Endothelial cell of umbilical vein (primary cell): Measurements from ENCODE around the gene ANKFN1. TPM values are rescaled to one million over a fixed set of nuclear protein-coding genes. Genes with fewer than 3 reads are reported as not detected.

ENCODE experiments used
- BruUV-seq: library from RNA; stranded (reverse); fragments of 400-500 nt; replicated peaks from 2 replicates; lab custom pipeline; 2021; lab: Mats Ljungman, UMichigan
- CTCF ChIA-PET: fragments of 300-600, 350-600 bp; sonication (Branson Sonifier 250); formaldehyde crosslinking; loops from one replicate; lab custom pipeline; 2021; ENCODE audit warnings: antibody characterized with exemption, inconsistent platforms; lab: Charles Lee
- POLR2A ChIA-PET: fragments of 300-600, 350-600 bp; sonication (Branson Sonifier 250); formaldehyde crosslinking; loops from one replicate; lab custom pipeline; 2021; ENCODE audit warnings: antibody characterized with exemption, inconsistent platforms; lab: Charles Lee
- DNase-seq: peaks from one replicate; pipeline ENCODE4 v3.0.0-alpha.2; 2011; ENCODE audit warnings: low read depth, low spot score
- FAIRE-seq: peaks from 2 replicates; lab custom pipeline; 2011; peaks lifted over from hg19 to GRCh38; lab: Jason Lieb, UNC
- H2AFZ ChIP-seq: 2 replicates; pipeline ENCODE4 v1.6.0; 2012; ENCODE audit warnings: low read depth, low read length, control low read depth, inconsistent platforms
- H3K27ac ChIP-seq: 2 replicates; pipeline ENCODE4 v1.5.1; 2011; ENCODE audit warnings: low read depth, mild to moderate bottlenecking, control low read depth, low read length, moderate library complexity; ENCODE audit not compliant: insufficient read depth
- H3K27me3 ChIP-seq, 2 experiments: 2 replicates each; pipeline versions ENCODE4 v1.6.0 to v1.6.1; 2011; ENCODE audit warnings: low read length in 2 of 2, mixed read lengths in 1 of 2; ENCODE audit not compliant: control insufficient read depth in 2 of 2, insufficient read depth in 2 of 2
- H3K36me3 ChIP-seq, 2 experiments: 2 replicates in 1 of 2; 3 replicates in 1 of 2; pipeline ENCODE4 v1.5.1; 2011; ENCODE audit warnings: low read length in 2 of 2, mild to moderate bottlenecking in 1 of 2, moderate library complexity in 1 of 2; ENCODE audit not compliant: control insufficient read depth in 2 of 2, insufficient read depth in 2 of 2; ENCODE audit errors: extremely low read depth in 1 of 2
- H3K4me1 ChIP-seq: 3 replicates; pipeline ENCODE4 v1.5.1; 2011; ENCODE audit warnings: mild to moderate bottlenecking, low read length; ENCODE audit not compliant: control insufficient read depth, insufficient read depth; ENCODE audit errors: extremely low read depth
- H3K4me2 ChIP-seq: 2 replicates; pipeline ENCODE4 v1.6.1; 2011; ENCODE audit warnings: low read length, control low read depth, mixed read lengths; ENCODE audit not compliant: insufficient read depth
- H3K4me3 ChIP-seq, 3 experiments: fragments of 200-600 bp in 1 of 3; sonication (generic), shearing (Covaris generic) in 1 of 3; replicated peaks in 1 of 3; 2 replicates each; pipeline ENCODE4 v1.5.1; 2011 to 2016; ENCODE audit warnings: control low read depth in 3 of 3, low read length in 3 of 3, mild to moderate bottlenecking in 2 of 3, inconsistent platforms in 1 of 3, low read depth in 1 of 3, moderate library complexity in 1 of 3; ENCODE audit not compliant: insufficient read depth in 1 of 3
- H3K79me2 ChIP-seq: 2 replicates; pipeline ENCODE4 v1.6.0; 2012; ENCODE audit warnings: low read length, inconsistent platforms; ENCODE audit not compliant: control insufficient read depth, insufficient read depth
- H3K9ac ChIP-seq: replicated peaks from 2 replicates; pipeline ENCODE3; 2011; ENCODE audit warnings: low read length, control low read depth; ENCODE audit not compliant: insufficient read depth; ENCODE audit errors: extremely low read depth
- H3K9me1 ChIP-seq: replicated peaks from 3 replicates; pipeline ENCODE4 v1.6.0; 2011; ENCODE audit warnings: mild to moderate bottlenecking, low read length; ENCODE audit not compliant: control insufficient read depth, insufficient read depth; ENCODE audit errors: extremely low read depth
- H3K9me3 ChIP-seq: replicated peaks from 2 replicates; pipeline ENCODE4 v1.5.1; 2012; ENCODE audit warnings: low read length, inconsistent platforms; ENCODE audit not compliant: control insufficient read depth, insufficient read depth
- H4K20me1 ChIP-seq: replicated peaks from 2 replicates; pipeline ENCODE3; 2011; ENCODE audit warnings: mild to moderate bottlenecking, low read length; ENCODE audit not compliant: control insufficient read depth, insufficient read depth; ENCODE audit errors: extremely low read depth
- EZH2 ChIP-seq: IDR thresholded peaks from 2 replicates; pipeline ENCODE4 v1.6.1; 2012; ENCODE audit warnings: borderline replicate concordance, low read depth, mild to moderate bottlenecking, moderate library complexity, low read length, inconsistent platforms; ENCODE audit not compliant: severe bottlenecking
- FOS ChIP-seq: IDR thresholded peaks from 2 replicates; pipeline ENCODE4 v1.6.1; 2011; ENCODE audit warnings: mild to moderate bottlenecking, low read length, moderate library complexity, borderline replicate concordance; ENCODE audit not compliant: insufficient read depth
- GATA2 ChIP-seq: IDR thresholded peaks from 2 replicates; pipeline ENCODE4 v1.7.0; 2011; ENCODE audit warnings: low read depth, mild to moderate bottlenecking, moderate library complexity, mixed read lengths, low read length; ENCODE audit not compliant: insufficient read length, insufficient read depth
- JUN ChIP-seq: IDR thresholded peaks from 2 replicates; pipeline ENCODE4 v1.6.1; 2011; ENCODE audit warnings: borderline replicate concordance, low read depth; ENCODE audit not compliant: insufficient read length, insufficient read depth
- MYC ChIP-seq: IDR thresholded peaks from one replicate; pipeline ENCODE4 v1.6.1; 2011; ENCODE audit warnings: mild to moderate bottlenecking, low read depth, low read length
- POLR2A ChIP-seq: IDR thresholded peaks from 2 replicates; pipeline ENCODE4 v1.6.1; 2012; ENCODE audit warnings: low read depth, mild to moderate bottlenecking, control low read depth, low read length
- POLR2AphosphoS5 ChIP-seq: IDR thresholded peaks from 2 replicates; pipeline ENCODE4 v1.6.1; 2012; ENCODE audit warnings: low read depth, mild to moderate bottlenecking, control low read depth, low read length, moderate library complexity; ENCODE audit not compliant: insufficient read depth
- dilution Hi-C: fragments of 300-500 bp; cut with MboI; formaldehyde crosslinking; loops from one replicate; pipeline ENCODE4 v1.15.0; 2019; ENCODE audit warnings: low sequenced_read_pairs; ENCODE audit not compliant: extremely low pct_ligation_motif_present
- intact Hi-C: fragments of 100-400 bp; cut with micrococcal nuclease; formaldehyde crosslinking; loops from one replicate; pipeline ENCODE4 v1.10.0; 2022
- polyA plus RNA-seq, 4 experiments: library from polyadenylated mRNA; depleted of rRNA in 3 of 4; stranded (reverse) in 3 of 4; unstranded in 1 of 4; fragments of >200 nt; gene quantifications; 2 replicates each; pipeline versions ENCODE4 v1.2.1 to v1.2.3, GENCODE V29; 2011 to 2012; ENCODE audit warnings: missing spikeins in 1 of 4
- total RNA-seq: library from RNA; stranded (reverse); gene quantifications from 2 replicates; pipeline ENCODE4 v1.2.3, GENCODE V29; 2021
- TF ChIP-seq, protein P1 (sequence below), 2 donors: IDR thresholded peaks; 1 replicate in 1 of 2; 2 replicates in 1 of 2; pipeline ENCODE4 v1.5.1; 2011; ENCODE audit warnings: low read length in 2 of 2, mild to moderate bottlenecking in 2 of 2, moderate library complexity in 2 of 2, control low read depth in 1 of 2, inconsistent platforms in 1 of 2, low read depth in 1 of 2; ENCODE audit not compliant: insufficient read depth in 1 of 2; ENCODE audit errors: extremely low read depth in 1 of 2
- TF ChIP-seq, protein P2 (sequence below): IDR thresholded peaks from 2 replicates; pipeline ENCODE4 v1.6.1; 2011; ENCODE audit not compliant: insufficient read depth, insufficient read length

ANKFN1 gene
- total and polyA plus RNA-seq, 2 donors (not counting 3 experiments of a cell fraction or from before 2014, with no cell fraction given), result 0.15 TPM; not detected in 1

DNA sequence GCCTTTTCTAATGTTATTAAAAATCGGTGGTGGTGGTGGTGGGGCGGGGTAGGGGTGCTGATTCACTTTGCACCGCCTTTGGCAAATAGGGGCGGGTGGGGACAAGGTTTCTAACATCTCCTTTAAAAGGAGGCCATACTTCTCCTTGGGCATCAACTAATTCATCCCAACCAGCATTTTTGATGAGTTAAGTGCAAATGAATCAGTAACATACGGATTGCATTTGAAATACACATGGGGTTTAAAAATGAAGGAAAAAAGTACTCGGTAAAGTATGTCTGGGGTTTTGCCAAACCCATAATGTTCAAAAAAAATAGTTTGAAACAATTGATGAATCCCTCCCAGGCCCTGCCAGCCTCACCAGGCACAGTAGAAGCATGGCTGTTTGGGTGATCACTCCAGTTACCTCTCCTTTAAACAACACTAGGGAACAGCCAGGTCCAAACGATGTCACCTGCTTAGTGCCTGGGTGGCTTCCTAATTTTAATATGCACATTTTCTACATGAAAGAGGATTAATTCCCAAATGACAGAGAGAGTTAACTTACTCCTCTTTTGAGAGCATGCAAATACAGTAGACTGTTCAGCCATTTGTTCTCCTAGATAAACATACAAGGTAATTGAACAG is 107.2 kb downstream of the ANKFN1 start:
- no TSS peak for BruUV-seq
- Histone ChIP-seq H3K36me3 (no peaks in the 10 kb centered on the region), H3K4me2 (no peak overlapping the region), H2AFZ (no peak overlapping the region), H4K20me1 (no peaks in the 10 kb centered on the region), H3K9ac (no peak overlapping the region), H3K79me2 (no peaks in the 10 kb centered on the region), H3K9me1 (no peaks in the 10 kb centered on the region), H3K4me1 (no peaks in the 10 kb centered on the region), H3K9me3 (no peaks in the 10 kb centered on the region), H3K27me3 (no peaks in the 10 kb centered on the region), H3K4me3 (no peak overlapping the region), H3K27ac (no peak overlapping the region)
- no peak for FAIRE-seq
- no peak for DNase-seq
- POLR2A ChIA-PET, result no interaction called here
- intact Hi-C loops (no loop called here), dilution Hi-C loops (no loop called here)
- CTCF ChIA-PET, result interaction anchor here (1.0 to 1.2 kb wide), 2 partner anchors 10 to 14 kb away, joined by 3 to 4 read pairs; no protein-coding TSS in a partner anchor
- TF ChIP-seq MYC (no peak), GATA2 (no peak), POLR2AphosphoS5 (no peak), FOS (no peak), JUN (no peak), POLR2A (no peak), EZH2 (no peak)
- TF ChIP-seq, protein P1, sequence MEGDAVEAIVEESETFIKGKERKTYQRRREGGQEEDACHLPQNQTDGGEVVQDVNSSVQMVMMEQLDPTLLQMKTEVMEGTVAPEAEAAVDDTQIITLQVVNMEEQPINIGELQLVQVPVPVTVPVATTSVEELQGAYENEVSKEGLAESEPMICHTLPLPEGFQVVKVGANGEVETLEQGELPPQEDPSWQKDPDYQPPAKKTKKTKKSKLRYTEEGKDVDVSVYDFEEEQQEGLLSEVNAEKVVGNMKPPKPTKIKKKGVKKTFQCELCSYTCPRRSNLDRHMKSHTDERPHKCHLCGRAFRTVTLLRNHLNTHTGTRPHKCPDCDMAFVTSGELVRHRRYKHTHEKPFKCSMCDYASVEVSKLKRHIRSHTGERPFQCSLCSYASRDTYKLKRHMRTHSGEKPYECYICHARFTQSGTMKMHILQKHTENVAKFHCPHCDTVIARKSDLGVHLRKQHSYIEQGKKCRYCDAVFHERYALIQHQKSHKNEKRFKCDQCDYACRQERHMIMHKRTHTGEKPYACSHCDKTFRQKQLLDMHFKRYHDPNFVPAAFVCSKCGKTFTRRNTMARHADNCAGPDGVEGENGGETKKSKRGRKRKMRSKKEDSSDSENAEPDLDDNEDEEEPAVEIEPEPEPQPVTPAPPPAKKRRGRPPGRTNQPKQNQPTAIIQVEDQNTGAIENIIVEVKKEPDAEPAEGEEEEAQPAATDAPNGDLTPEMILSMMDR (IDR thresholded peaks at IDR 0.05; ENCODE audit: extremely low read depth in 1 of 2, insufficient read depth in 1 of 2, low read depth in 1 of 2, low read length in 2 of 2), result no peak
- TF ChIP-seq, protein P2, sequence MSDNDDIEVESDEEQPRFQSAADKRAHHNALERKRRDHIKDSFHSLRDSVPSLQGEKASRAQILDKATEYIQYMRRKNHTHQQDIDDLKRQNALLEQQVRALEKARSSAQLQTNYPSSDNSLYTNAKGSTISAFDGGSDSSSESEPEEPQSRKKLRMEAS, result no peak
